ENCODE measurements around the gene ELK4.

Gene ELK4

DNA sequence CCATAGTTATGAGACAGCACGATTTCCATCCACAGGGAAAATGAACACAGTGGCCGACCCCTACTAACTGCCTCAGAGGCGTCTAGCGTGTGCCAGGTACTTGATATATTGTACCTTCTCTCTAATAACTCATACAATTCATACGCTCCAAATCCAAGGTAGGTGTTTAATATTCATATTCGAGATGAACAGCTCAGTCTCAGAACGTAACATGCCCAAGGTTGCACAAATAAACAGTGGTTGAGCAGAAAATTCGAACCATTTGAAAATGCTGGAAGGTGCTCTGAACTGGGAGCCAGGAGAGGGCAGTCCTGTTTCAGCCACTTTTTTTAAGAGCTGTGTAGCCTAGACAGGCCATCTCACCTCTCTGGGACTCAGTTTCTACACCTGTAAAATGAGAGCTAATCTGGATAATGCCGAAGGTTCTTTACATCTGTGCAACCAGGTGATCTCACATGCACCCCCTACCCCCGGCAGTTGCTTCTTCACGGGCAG, 40.6 kb upstream of the ELK4 start:
- Histone ChIP-seq H3K4me3 (ENCODE audit: low read depth in 1 of 2, low read length in 1 of 2) (no peak overlapping the region), H3K9me3 (no peaks in the 10 kb centered on the region), H3K36me3 (no peaks in the 10 kb centered on the region), H3K27ac (no peak overlapping the region), H3K4me1 (ENCODE audit: control insufficient read depth in 1 of 2, insufficient read depth in 1 of 2, low read depth in 1 of 2, low read length in 1 of 2) (no peaks in the 10 kb centered on the region), H3K27me3 (peaks cover 55% of the 10 kb centered on the region)
- TF ChIP-seq, protein P1, sequence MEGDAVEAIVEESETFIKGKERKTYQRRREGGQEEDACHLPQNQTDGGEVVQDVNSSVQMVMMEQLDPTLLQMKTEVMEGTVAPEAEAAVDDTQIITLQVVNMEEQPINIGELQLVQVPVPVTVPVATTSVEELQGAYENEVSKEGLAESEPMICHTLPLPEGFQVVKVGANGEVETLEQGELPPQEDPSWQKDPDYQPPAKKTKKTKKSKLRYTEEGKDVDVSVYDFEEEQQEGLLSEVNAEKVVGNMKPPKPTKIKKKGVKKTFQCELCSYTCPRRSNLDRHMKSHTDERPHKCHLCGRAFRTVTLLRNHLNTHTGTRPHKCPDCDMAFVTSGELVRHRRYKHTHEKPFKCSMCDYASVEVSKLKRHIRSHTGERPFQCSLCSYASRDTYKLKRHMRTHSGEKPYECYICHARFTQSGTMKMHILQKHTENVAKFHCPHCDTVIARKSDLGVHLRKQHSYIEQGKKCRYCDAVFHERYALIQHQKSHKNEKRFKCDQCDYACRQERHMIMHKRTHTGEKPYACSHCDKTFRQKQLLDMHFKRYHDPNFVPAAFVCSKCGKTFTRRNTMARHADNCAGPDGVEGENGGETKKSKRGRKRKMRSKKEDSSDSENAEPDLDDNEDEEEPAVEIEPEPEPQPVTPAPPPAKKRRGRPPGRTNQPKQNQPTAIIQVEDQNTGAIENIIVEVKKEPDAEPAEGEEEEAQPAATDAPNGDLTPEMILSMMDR (IDR thresholded peaks at IDR 0.05): no peak

DNA sequence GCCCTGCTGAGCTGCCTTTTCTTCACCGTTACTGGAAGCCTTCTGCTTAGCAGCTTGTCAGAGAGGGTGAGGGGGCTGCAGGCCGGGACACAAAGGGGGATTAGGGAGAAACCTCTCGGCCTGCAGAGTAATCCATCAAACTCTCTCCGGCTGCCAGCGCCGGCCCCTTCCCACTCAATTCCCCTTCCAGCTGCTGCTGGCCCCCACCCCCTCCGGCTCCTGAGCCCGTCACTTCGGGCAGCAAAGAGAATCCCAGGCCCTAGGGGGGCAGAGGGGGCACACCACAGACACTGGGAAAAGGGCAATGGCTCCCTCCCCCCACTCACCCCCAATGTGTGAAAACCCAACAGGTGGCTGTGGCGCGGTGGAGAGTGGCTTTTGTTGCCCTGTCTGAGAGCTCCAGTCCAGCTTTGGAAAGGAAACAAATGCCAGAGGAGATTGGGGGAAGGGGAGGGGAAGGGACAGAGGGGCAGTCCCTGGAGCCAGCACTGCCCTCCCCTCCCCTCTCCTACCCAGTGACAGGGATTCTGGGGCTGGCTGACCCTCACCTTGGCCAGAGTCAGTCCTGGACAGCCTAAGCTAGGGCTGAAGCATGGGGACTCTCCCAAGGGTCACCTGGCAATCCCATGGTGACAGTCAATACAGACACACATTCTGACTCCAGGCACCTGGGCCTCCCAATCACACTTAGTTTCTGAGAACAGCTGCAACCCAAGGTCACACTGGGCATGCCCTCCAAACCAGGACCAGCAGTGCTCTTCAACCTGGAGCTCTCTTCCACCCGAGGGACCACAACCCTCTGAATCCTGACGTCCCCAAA, 39.0 kb upstream of the ELK4 start:
- Histone ChIP-seq H3K36me3 (no peaks in the 10 kb centered on the region), H3K9me3 (no peaks in the 10 kb centered on the region), H3K27ac (no peak overlapping the region), H3K4me3 (ENCODE audit: low read depth in 1 of 2, low read length in 1 of 2) (no peak overlapping the region), H3K4me1 (ENCODE audit: control insufficient read depth in 1 of 2, insufficient read depth in 1 of 2, low read depth in 1 of 2, low read length in 1 of 2) (no peaks in the 10 kb centered on the region), H3K27me3 (peaks cover 40% of the 10 kb centered on the region)
- TF ChIP-seq, protein P1 (IDR thresholded peaks at IDR 0.05): no peak

DNA sequence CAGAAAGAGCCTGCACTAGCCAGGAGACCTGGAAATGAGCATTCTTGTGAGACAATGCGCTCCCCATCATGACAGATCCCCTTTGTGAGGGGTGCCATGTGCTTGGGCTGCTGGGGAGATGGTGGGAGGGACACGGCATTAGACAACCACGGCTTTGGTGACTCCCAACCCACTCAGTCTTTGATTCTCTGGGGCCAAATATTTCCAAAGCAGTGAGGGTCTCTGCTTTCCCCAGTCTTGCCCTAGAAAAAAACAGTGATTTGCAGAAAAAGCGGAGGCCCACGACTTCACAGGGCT, 38.3 kb upstream of the ELK4 start:
- no peak overlapping the region for H3K27ac ChIP-seq
- no peaks in the 10 kb centered on the region for H3K36me3 ChIP-seq
- peaks cover 43% of the 10 kb centered on the region for H3K27me3 ChIP-seq
- H3K9me3 ChIP-seq: no peaks in the 10 kb centered on the region
- TF ChIP-seq, protein P1 (IDR thresholded peaks at IDR 0.05): no peak
- no peak overlapping the region for H3K4me3 ChIP-seq (ENCODE audit: low read depth in 1 of 2, low read length in 1 of 2)
- no peaks in the 10 kb centered on the region for H3K4me1 ChIP-seq (ENCODE audit: control insufficient read depth in 1 of 2, insufficient read depth in 1 of 2, low read depth in 1 of 2, low read length in 1 of 2)

DNA sequence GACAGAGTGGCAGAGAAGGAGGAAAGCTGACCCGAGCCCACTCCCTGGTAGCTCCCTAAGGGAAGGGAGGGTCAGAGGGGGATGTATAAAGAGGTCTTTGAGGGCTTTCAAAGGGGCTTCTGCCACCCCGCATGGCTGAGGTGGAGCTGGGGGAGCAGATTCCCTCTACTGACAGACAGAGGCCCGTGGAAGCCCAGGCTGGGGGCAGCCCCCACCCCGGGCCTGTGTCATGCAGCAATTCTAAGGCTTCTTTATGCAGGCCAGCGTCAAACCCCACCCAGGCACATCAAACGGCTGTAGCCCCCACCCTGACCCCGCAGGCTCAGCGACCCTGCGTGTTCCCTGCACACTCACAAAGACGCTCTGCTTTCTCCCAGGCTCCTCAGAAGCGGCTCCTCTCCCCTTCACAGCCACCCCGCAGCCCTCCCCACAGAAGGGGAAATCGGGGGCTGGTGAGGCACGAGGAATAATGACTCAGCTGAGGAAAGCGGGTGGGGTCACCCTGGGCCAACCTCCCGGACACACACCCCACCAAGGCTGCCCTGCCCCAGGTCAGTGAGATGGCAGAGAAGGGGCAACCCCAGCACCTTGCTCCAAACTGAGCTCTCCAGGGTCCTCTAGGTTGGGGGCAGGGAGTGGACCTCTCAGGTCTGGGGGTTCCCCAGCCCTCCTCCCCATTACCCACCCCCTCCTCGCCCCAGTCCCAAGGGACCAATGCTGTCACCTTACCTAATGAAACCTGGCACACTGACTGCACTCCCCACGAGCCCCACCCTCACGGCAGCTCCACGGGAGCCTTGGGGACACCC, 37.7 kb upstream of the ELK4 start:
- Histone ChIP-seq H3K4me3 (ENCODE audit: low read depth in 1 of 2, low read length in 1 of 2) (no peak overlapping the region), H3K27ac (no peak overlapping the region), H3K4me1 (ENCODE audit: control insufficient read depth in 1 of 2, insufficient read depth in 1 of 2, low read depth in 1 of 2, low read length in 1 of 2) (no peaks in the 10 kb centered on the region), H3K9me3 (no peaks in the 10 kb centered on the region), H3K27me3 (peaks cover 43% of the 10 kb centered on the region), H3K36me3 (no peaks in the 10 kb centered on the region)
- TF ChIP-seq, protein P1 (IDR thresholded peaks at IDR 0.05): no peak

DNA sequence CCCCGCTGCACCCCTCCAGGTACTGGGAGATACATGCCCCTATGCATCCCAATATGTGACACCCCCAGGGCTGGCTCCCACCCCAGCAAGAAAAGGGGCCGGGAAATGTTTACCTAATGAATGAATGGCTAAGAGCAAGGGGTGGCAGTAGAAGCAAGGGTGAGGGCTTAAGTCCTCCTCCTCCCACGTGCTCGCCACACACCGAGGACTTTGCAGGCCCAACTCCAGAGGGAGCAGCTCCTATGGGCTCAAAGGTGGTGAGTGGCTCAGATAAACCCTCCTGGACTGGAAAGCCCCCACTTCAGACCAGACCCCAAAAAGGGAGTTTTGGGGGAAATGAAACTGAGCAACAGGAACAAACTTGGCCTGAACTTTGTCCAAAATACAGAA, 37.1 kb upstream of the ELK4 start:
- H3K9me3 ChIP-seq: no peaks in the 10 kb centered on the region
- no peak overlapping the region for H3K27ac ChIP-seq
- H3K4me3 ChIP-seq (ENCODE audit: low read depth in 1 of 2, low read length in 1 of 2): no peak overlapping the region
- no peaks in the 10 kb centered on the region for H3K36me3 ChIP-seq
- no peaks in the 10 kb centered on the region for H3K4me1 ChIP-seq (ENCODE audit: control insufficient read depth in 1 of 2, insufficient read depth in 1 of 2, low read depth in 1 of 2, low read length in 1 of 2)
- peaks cover 43% of the 10 kb centered on the region for H3K27me3 ChIP-seq
- TF ChIP-seq, protein P1 (IDR thresholded peaks at IDR 0.05): no peak

Measured in neutrophil (primary cell).